Choroid plexus epithelial cell (primary cell): ENCODE results near the gene P2RX1.
A peak's percentile ranks its signal among the peaks of the same experiment; 100 is the strongest.

Experiments used
- DNase-seq: peaks from one replicate; pipeline ENCODE4 v3.0.0-alpha.2; 2010; ENCODE audit warnings: low read depth
- H3K4me3 ChIP-seq: 2 replicates; pipeline ENCODE4 v1.5.1; 2011; ENCODE audit warnings: low read depth, mild to moderate bottlenecking, control low read depth, low read length, moderate library complexity
- CTCF ChIP-seq: conservative IDR thresholded peaks from 2 replicates; pipeline ENCODE4 v1.5.1; 2011; ENCODE audit warnings: low read depth, mild to moderate bottlenecking, control low read depth, inconsistent platforms, low read length, moderate library complexity

The P2RX1 gene

GRCh38 chr17:3924512-3925350, 8.5 kb upstream of the P2RX1 start:
- DNase-seq: no peak
- no peak overlapping the region for H3K4me3 ChIP-seq
- no peak for TF ChIP-seq CTCF

- DNase-seq: no peak
- H3K4me3 ChIP-seq: no peak overlapping the region
- TF ChIP-seq CTCF: no peak
Measured at GRCh38 chr17:3923466-3924190, 7.4 kb upstream of the P2RX1 start.

- no peak for DNase-seq
- no peak overlapping the region for H3K4me3 ChIP-seq
- no peak for TF ChIP-seq CTCF
Measured at GRCh38 chr17:3922765-3923164, 6.5 kb upstream of the P2RX1 start.

GRCh38 chr17:3921502-3922319, 5.4 kb upstream of the P2RX1 start:
- peak; percentile 81 for DNase-seq
- no peak for TF ChIP-seq CTCF
- peak overlapping the region; percentile 8 for H3K4me3 ChIP-seq

GRCh38 chr17:3921006-3921405, 4.7 kb upstream of the P2RX1 start:
- peak; percentile 6 for TF ChIP-seq CTCF
- H3K4me3 ChIP-seq: no peak overlapping the region
- peak; percentile 55 for DNase-seq

- DNase-seq: no peak
- H3K4me3 ChIP-seq: no peak overlapping the region
Measured at GRCh38 chr17:3919123-3919624, 2.9 kb upstream of the P2RX1 start.

More at GRCh38 chr17:3919123-3919624, 2.9 kb upstream of the P2RX1 start:
- no peak for TF ChIP-seq CTCF
